ENCODE results near the gene TSPAN9. TPM values are rescaled to one million over a fixed set of nuclear protein-coding genes. Genes with fewer than 3 reads are reported as not detected.

Gene TSPAN9
- total and polyA plus RNA-seq, 2 experiments from 2014 or later, result 6.0 to 31.5 TPM

- Mint-ChIP-seq H3K36me3 (ENCODE audit: low read depth) (no peaks in the 10 kb centered on the region), H3K4me3 (no peak overlapping the region), H3K4me1 (peaks cover 30% of the 10 kb centered on the region), H3K9me3 (no peaks in the 10 kb centered on the region), H3K27ac (no peak overlapping the region), H3K27me3 (ENCODE audit: insufficient read depth, low read depth, poor library complexity) (peaks cover 3% of the 10 kb centered on the region)
- Histone ChIP-seq H3F3A (replicated peaks; ENCODE audit: low read depth) (no peaks in the 10 kb centered on the region), H3K79me2 (replicated peaks; ENCODE audit: insufficient read depth) (no peaks in the 10 kb centered on the region), H3K27ac (ENCODE audit: low read depth) (no peak overlapping the region), H2AFZ (no peak overlapping the region), H3K36me3 (ENCODE audit: insufficient read depth) (no peaks in the 10 kb centered on the region), H3K4me1 (ENCODE audit: insufficient read depth) (peaks cover 9% of the 10 kb centered on the region; the same call in 1 of the 2 replicates), H3K4me2 (no peak overlapping the region), H3K27me3 (ENCODE audit: insufficient read depth) (no peaks in the 10 kb centered on the region), H3K4me3 (no peak overlapping the region), H3K9me2 (ENCODE audit: insufficient read depth) (no peaks in the 10 kb centered on the region), H4K20me1 (replicated peaks; ENCODE audit: insufficient read depth) (no peaks in the 10 kb centered on the region; the same call in 1 of the 2 replicates)
- no peak for TF ChIP-seq ZNF462 (CRISPR knock-in tag; IDR thresholded peaks at IDR 0.05)
- no peak for TF ChIP-seq CTCF (conservative IDR thresholded peaks at IDR 0.05; ENCODE audit: low read depth in 2 of 2)
- no peak for TF ChIP-seq ZNF114 (CRISPR knock-in tag; IDR thresholded peaks at IDR 0.05)
- TF ChIP-seq NANOG (IDR thresholded peaks at IDR 0.05; ENCODE audit: borderline replicate concordance), result no peak
- no peak for TF ChIP-seq POLR2AphosphoS5 (IDR thresholded peaks at IDR 0.05; ENCODE audit: low read depth)
- TF ChIP-seq JUNB (IDR thresholded peaks at IDR 0.05; ENCODE audit: unreplicated experiment), result no peak
- TF ChIP-seq REST (IDR thresholded peaks at IDR 0.05; ENCODE audit: unreplicated experiment), result no peak
- TF ChIP-seq EZH2 (IDR thresholded peaks at IDR 0.05; ENCODE audit: low read depth, unreplicated experiment), result no peak
- TF ChIP-seq ZNF331 (CRISPR knock-in tag; IDR thresholded peaks at IDR 0.05; ENCODE audit: low read depth), result no peak
- no peak for TF ChIP-seq ETS1 (IDR thresholded peaks at IDR 0.05)
- no peak for TF ChIP-seq CREB1 (CRISPR knock-in tag; IDR thresholded peaks at IDR 0.05; ENCODE audit: low read depth)
- TF ChIP-seq EZH2phosphoT487 (IDR thresholded peaks at IDR 0.05; ENCODE audit: unreplicated experiment), result no peak
- no peak for TF ChIP-seq STAT1 (IDR thresholded peaks at IDR 0.05; ENCODE audit: unreplicated experiment)
- no peak for DNase-seq (ENCODE audit: low spot score)
- no peak for ATAC-seq
Measured at GRCh38 chr12:3222979-3223378, 145.8 kb downstream of the TSPAN9 start.
